ENCODE results near the gene C16orf74.
A peak's percentile ranks its signal among the peaks of the same experiment; 100 is the strongest.

Gene C16orf74

GRCh38 chr16:85750827-85751697 is at the start of gene C16orf74:
Gene C16orf74, minus strand, starts transcription at chr16:85751096. Its CDS starts 15,879 bp downstream, at chr16:85735217.
- DNase-seq, result peak; percentile 39

- DNase-seq, result peak; percentile 7
Observed at GRCh38 chr16:85800321-85800669, 49.4 kb upstream of the C16orf74 start.

GRCh38 chr16:85799497-85800320 is 48.8 kb upstream of the C16orf74 start, which contains the start of the genes COX4I1 and EMC8:
Gene COX4I1, plus strand, starts transcription at chr16:85799695. Its CDS starts 1,511 bp downstream, at chr16:85801206.
Gene EMC8, minus strand, starts transcription at chr16:85799544. Its CDS starts 249 bp downstream, at chr16:85799295.
- peak; percentile 95 for DNase-seq

- peak; percentile 49 for DNase-seq
Observed at GRCh38 chr16:85798901-85799496, 48.1 kb upstream of the C16orf74 start.

- no peak for DNase-seq
Observed at GRCh38 chr16:85798283-85798776, 47.4 kb upstream of the C16orf74 start.

- DNase-seq, result no peak
Observed at GRCh38 chr16:85796599-85796998, 45.7 kb upstream of the C16orf74 start.

- DNase-seq, result no peak
Observed at GRCh38 chr16:85796152-85796551, 45.3 kb upstream of the C16orf74 start.

- no peak for DNase-seq
Observed at GRCh38 chr16:85794696-85795095, 43.8 kb upstream of the C16orf74 start.

GRCh38 chr16:85793662-85794298 is 42.9 kb upstream of the C16orf74 start:
- no peak for DNase-seq

GRCh38 chr16:85789773-85790172 is 38.9 kb upstream of the C16orf74 start:
- DNase-seq, result no peak

GRCh38 chr16:85788819-85789218 is 37.9 kb upstream of the C16orf74 start:
- DNase-seq, result peak; percentile 28

GRCh38 chr16:85785927-85786326 is 35.0 kb upstream of the C16orf74 start:
- no peak for DNase-seq

GRCh38 chr16:85784813-85785212 is 33.9 kb upstream of the C16orf74 start:
- no peak for DNase-seq

GRCh38 chr16:85783441-85783840 is 32.5 kb upstream of the C16orf74 start:
- no peak for DNase-seq

- DNase-seq, result no peak
Observed at GRCh38 chr16:85782451-85782850, 31.6 kb upstream of the C16orf74 start.

GRCh38 chr16:85781695-85782370 is 30.9 kb upstream of the C16orf74 start:
- DNase-seq, result no peak

- no peak for DNase-seq
Observed at GRCh38 chr16:85781156-85781555, 30.3 kb upstream of the C16orf74 start.

- no peak for DNase-seq
Observed at GRCh38 chr16:85780281-85780680, 29.4 kb upstream of the C16orf74 start.

- no peak for DNase-seq
Observed at GRCh38 chr16:85778873-85779272, 28.0 kb upstream of the C16orf74 start.

GRCh38 chr16:85777583-85778310 is 26.9 kb upstream of the C16orf74 start:
- DNase-seq, result no peak

- no peak for DNase-seq
Observed at GRCh38 chr16:85774811-85775210, 23.9 kb upstream of the C16orf74 start.

All from inflammatory macrophage treated with lipopolysaccharide for 4 hours (primary cell).